GM23338 (cell line): ENCODE results near the gene ATF7. TPM values are rescaled to one million over a fixed set of nuclear protein-coding genes. Genes with fewer than 3 reads are reported as not detected.

Source experiments
- ATAC-seq: fragments of 200-7000 bp; cut with Tn5 transposase; 3 replicates; pipeline ENCODE4 v1.9.1; 2020
- DNase-seq: peaks from one replicate; pipeline ENCODE4 v3.0.0-alpha.2; 2015; ENCODE audit warnings: low spot score
- H2AFZ ChIP-seq: fragments of 200-600 bp; sonication (generic); 2 replicates; pipeline ENCODE4 v1.8.0; 2016; ENCODE audit warnings: antibody characterized with exemption, mild to moderate bottlenecking, moderate library complexity
- H3F3A ChIP-seq: fragments of 200-600 bp; sonication (generic); replicated peaks from 2 replicates; pipeline ENCODE4 v1.8.0; 2017; ENCODE audit warnings: antibody characterized with exemption, mixed run types, low read depth
- H3K27ac ChIP-seq: fragments of 200-600 bp; sonication (generic); 2 replicates; pipeline ENCODE4 v1.6.1; 2016; ENCODE audit warnings: low read depth
- H3K27me3 ChIP-seq: fragments of 200-600 bp; sonication (generic); 2 replicates; pipeline ENCODE4 v1.8.0; 2016; ENCODE audit warnings: mild to moderate bottlenecking, mixed run types, moderate library complexity; ENCODE audit not compliant: insufficient read depth
- H3K36me3 ChIP-seq: fragments of 200-600 bp; sonication (generic); 2 replicates; pipeline ENCODE4 v1.8.0; 2016; ENCODE audit warnings: mild to moderate bottlenecking; ENCODE audit not compliant: insufficient read depth
- H3K4me1 ChIP-seq: fragments of 200-600 bp; sonication (generic); 2 replicates; pipeline ENCODE4 v1.8.0; 2016; ENCODE audit warnings: mild to moderate bottlenecking, moderate library complexity; ENCODE audit not compliant: insufficient read depth
- H3K4me2 ChIP-seq: fragments of 200-600 bp; sonication (generic); 2 replicates; pipeline ENCODE4 v1.7.1; 2017; ENCODE audit warnings: mixed run types
- H3K4me3 ChIP-seq: fragments of 200-600 bp; sonication (generic); 2 replicates; pipeline ENCODE4 v1.6.1; 2016; ENCODE audit warnings: mixed run types
- H3K79me2 ChIP-seq: fragments of 200-600 bp; sonication (generic); replicated peaks from 2 replicates; pipeline ENCODE4 v1.8.0; 2017; ENCODE audit warnings: mild to moderate bottlenecking; ENCODE audit not compliant: insufficient read depth
- H3K9me2 ChIP-seq: fragments of 200-600 bp; sonication (generic); 2 replicates; pipeline ENCODE4 v1.8.0; 2017; ENCODE audit not compliant: insufficient read depth
- H4K20me1 ChIP-seq: fragments of 200-600 bp; sonication (generic); replicated peaks from 2 replicates; pipeline ENCODE4 v1.8.0; 2017; ENCODE audit warnings: mild to moderate bottlenecking; ENCODE audit not compliant: insufficient read depth
- H3K27ac Mint-ChIP-seq: 2 replicates; pipeline ENCODE4 v1.8.0; 2020; ENCODE audit warnings: inconsistent platforms, mild to moderate bottlenecking, moderate library complexity, mixed read lengths
- H3K27me3 Mint-ChIP-seq: 3 replicates; pipeline ENCODE4 v1.8.0; 2022; ENCODE audit warnings: low read depth, mild to moderate bottlenecking, moderate library complexity, mixed read lengths, inconsistent platforms; ENCODE audit not compliant: insufficient read depth, poor library complexity
- H3K36me3 Mint-ChIP-seq: 3 replicates; pipeline ENCODE4 v1.8.0; 2021; ENCODE audit warnings: low read depth, mild to moderate bottlenecking, inconsistent platforms, moderate library complexity, mixed read lengths
- H3K4me1 Mint-ChIP-seq: 3 replicates; pipeline ENCODE4 v1.8.0; 2020; ENCODE audit warnings: mild to moderate bottlenecking, inconsistent platforms, mixed read lengths
- H3K4me3 Mint-ChIP-seq: 3 replicates; pipeline ENCODE4 v1.8.0; 2021; ENCODE audit warnings: moderate library complexity, mild to moderate bottlenecking, inconsistent platforms, mixed read lengths
- H3K9me3 Mint-ChIP-seq: 3 replicates; pipeline ENCODE4 v1.8.0; 2020; ENCODE audit warnings: moderate library complexity, mild to moderate bottlenecking, inconsistent platforms, mixed read lengths
- EZH2 ChIP-seq: fragments of 200-600 bp; sonication (generic); IDR thresholded peaks from one replicate; pipeline ENCODE4 v1.8.0; 2017; ENCODE audit warnings: antibody characterized with exemption, mild to moderate bottlenecking, low read depth; ENCODE audit not compliant: unreplicated experiment
- NANOG ChIP-seq: IDR thresholded peaks from 2 replicates; pipeline ENCODE4 v1.6.1; 2016; ENCODE audit warnings: antibody characterized with exemption, borderline replicate concordance
- POLR2AphosphoS5 ChIP-seq: IDR thresholded peaks from 2 replicates; pipeline ENCODE4 v1.6.1; 2016; ENCODE audit warnings: antibody characterized with exemption, low read depth
- REST ChIP-seq: IDR thresholded peaks from one replicate; pipeline ENCODE4 v1.6.1; 2018; ENCODE audit warnings: antibody characterized with exemption; ENCODE audit not compliant: unreplicated experiment
- ZNF114 ChIP-seq: fragments of 250-450 bp; sonication (Bioruptor Pico); IDR thresholded peaks from 2 replicates; pipeline ENCODE4 v1.5.0; 2020; ENCODE audit warnings: mild to moderate bottlenecking, moderate library complexity
- ZNF462 ChIP-seq: fragments of 250-450 bp; sonication (Bioruptor Pico); IDR thresholded peaks from 2 replicates; pipeline ENCODE4 v1.5.0; 2020; ENCODE audit warnings: mild to moderate bottlenecking, moderate library complexity
- polyA plus RNA-seq: library from polyadenylated mRNA; unstranded; fragments of >200 nt; fragmentation: Nextera tagmentation; extraction: Ambion mirVana; gene quantifications from 2 replicates; pipeline ENCODE4 v1.2.1, GENCODE V29; 2016
- total RNA-seq: library from RNA; depleted of rRNA; stranded (reverse); fragments of >200 nt; shearing (Covaris generic); gene quantifications from 2 replicates; pipeline ENCODE4 v1.2.3, GENCODE V29; 2014
- TF ChIP-seq, protein P1 (sequence below): IDR thresholded peaks from 2 replicates; pipeline ENCODE4 v1.6.1; 2016; ENCODE audit warnings: antibody characterized with exemption

The ATF7 gene
- total and polyA plus RNA-seq, 2 experiments from 2014 or later, result 13.9 to 16.3 TPM

- TF ChIP-seq ZNF462 (CRISPR knock-in tag), result no peak
- no peak for TF ChIP-seq EZH2
- TF ChIP-seq, protein P1, sequence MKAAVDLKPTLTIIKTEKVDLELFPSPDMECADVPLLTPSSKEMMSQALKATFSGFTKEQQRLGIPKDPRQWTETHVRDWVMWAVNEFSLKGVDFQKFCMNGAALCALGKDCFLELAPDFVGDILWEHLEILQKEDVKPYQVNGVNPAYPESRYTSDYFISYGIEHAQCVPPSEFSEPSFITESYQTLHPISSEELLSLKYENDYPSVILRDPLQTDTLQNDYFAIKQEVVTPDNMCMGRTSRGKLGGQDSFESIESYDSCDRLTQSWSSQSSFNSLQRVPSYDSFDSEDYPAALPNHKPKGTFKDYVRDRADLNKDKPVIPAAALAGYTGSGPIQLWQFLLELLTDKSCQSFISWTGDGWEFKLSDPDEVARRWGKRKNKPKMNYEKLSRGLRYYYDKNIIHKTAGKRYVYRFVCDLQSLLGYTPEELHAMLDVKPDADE, result no peak
Observed at GRCh38 chr12:53577941-53578352, 48.2 kb downstream of the ATF7 start (continued).

- Histone ChIP-seq H3K79me2 (no peaks in the 10 kb centered on the region), H3K4me1 (peaks cover 3% of the 10 kb centered on the region), H3K4me2 (no peak overlapping the region), H3K4me3 (no peak overlapping the region), H3K27me3 (no peaks in the 10 kb centered on the region), H3K9me2 (no peaks in the 10 kb centered on the region), H3K27ac (no peak overlapping the region), H2AFZ (no peak overlapping the region), H3F3A (0 out of 2 replicates have a peak, but pooled peaks cover 4% of the 10 kb centered on the region), H3K36me3 (no peaks in the 10 kb centered on the region), H4K20me1 (no peaks in the 10 kb centered on the region)
- DNase-seq, result no peak
- TF ChIP-seq REST (no peak), NANOG (no peak), POLR2AphosphoS5 (no peak), ZNF114 (CRISPR knock-in tag) (no peak)
- Mint-ChIP-seq H3K4me3 (no peak overlapping the region), H3K9me3 (no peaks in the 10 kb centered on the region), H3K27me3 (peaks cover 2% of the 10 kb centered on the region), H3K36me3 (peaks cover 4% of the 10 kb centered on the region; the same call in 1 of the 3 replicates), H3K4me1 (peaks cover 5% of the 10 kb centered on the region; the same call in 2 of the 3 replicates), H3K27ac (peak overlapping the region; percentile 48)
- ATAC-seq, result no peak
Observed at GRCh38 chr12:53575502-53576249, 50.5 kb downstream of the ATF7 start.
